Liver (tissue), 9 donors: ENCODE results near the gene CAMK1G. TPM values are rescaled to one million over a fixed set of nuclear protein-coding genes. Genes with fewer than 3 reads are reported as not detected.

Experiments used
- DNase-seq: peaks from one replicate; pipeline ENCODE4 v3.0.0-alpha.2; 2017; ENCODE audit warnings: low spot score
- H3K27ac ChIP-seq, 2 donors: one replicate each; pipeline ENCODE4 v1.7.0; 2013; ENCODE audit warnings: inconsistent platforms in 2 of 2, low read length in 2 of 2, control low read depth in 1 of 2, low read depth in 1 of 2, mild to moderate bottlenecking in 1 of 2
- H3K27me3 ChIP-seq, 4 donors: one replicate each; pipeline versions ENCODE4 v1.6.1 to v1.7.0; 2013; ENCODE audit warnings: low read length in 3 of 4, inconsistent platforms in 1 of 4, mild to moderate bottlenecking in 1 of 4, moderate library complexity in 1 of 4; ENCODE audit not compliant: control insufficient read depth in 4 of 4, insufficient read depth in 4 of 4
- H3K36me3 ChIP-seq, 4 donors: one replicate each; pipeline versions ENCODE4 v1.6.1 to v1.7.0; 2013; ENCODE audit warnings: low read length in 3 of 4, mild to moderate bottlenecking in 3 of 4, low read depth in 1 of 4, moderate library complexity in 1 of 4; ENCODE audit not compliant: control insufficient read depth in 4 of 4, insufficient read depth in 3 of 4
- H3K4me1 ChIP-seq, 4 donors: one replicate each; pipeline versions ENCODE4 v1.6.1 to v1.7.0; 2013; ENCODE audit warnings: low read length in 3 of 4, mild to moderate bottlenecking in 3 of 4, moderate library complexity in 1 of 4; ENCODE audit not compliant: control insufficient read depth in 4 of 4, insufficient read depth in 4 of 4
- H3K4me3 ChIP-seq, 3 donors: one replicate each; pipeline versions ENCODE4 v1.6.1 to v1.7.0; 2013; ENCODE audit warnings: low read length in 3 of 3, control low read depth in 1 of 3, low read depth in 1 of 3, mild to moderate bottlenecking in 1 of 3
- H3K9ac ChIP-seq, 2 donors: one replicate each; pipeline ENCODE4 v1.7.0; 2013; ENCODE audit warnings: low read length in 2 of 2, mild to moderate bottlenecking in 2 of 2, moderate library complexity in 2 of 2, control low read depth in 1 of 2, low read depth in 1 of 2
- H3K9me3 ChIP-seq, 4 donors: one replicate each; pipeline versions ENCODE4 v1.6.1 to v1.7.0; 2013; ENCODE audit warnings: low read length in 3 of 4; ENCODE audit not compliant: control insufficient read depth in 4 of 4
- FOXA1 ChIP-seq: IDR thresholded peaks from 2 replicates; pipeline ENCODE4 v1.6.1; 2016; ENCODE audit warnings: antibody characterized with exemption
- GABPA ChIP-seq, 2 donors: IDR thresholded peaks in 1 of 2; conservative IDR thresholded peaks in 1 of 2; 2 replicates each; pipeline ENCODE4 v1.6.1; 2016; ENCODE audit warnings: antibody characterized with exemption in 2 of 2, mild to moderate bottlenecking in 1 of 2, moderate library complexity in 1 of 2
- HNF4A ChIP-seq, 2 donors: conservative IDR thresholded peaks; 2 replicates each; pipeline ENCODE4 v1.6.1; 2016; ENCODE audit warnings: antibody characterized with exemption in 2 of 2, mild to moderate bottlenecking in 2 of 2
- NR2F2 ChIP-seq: IDR thresholded peaks from 2 replicates; pipeline ENCODE4 v1.6.1; 2016; ENCODE audit warnings: antibody characterized with exemption
- RAD21 ChIP-seq, 2 donors: IDR thresholded peaks; 2 replicates each; pipeline ENCODE4 v1.6.1; 2016; ENCODE audit warnings: antibody characterized with exemption in 2 of 2, mild to moderate bottlenecking in 2 of 2
- RXRA ChIP-seq, 2 donors: IDR thresholded peaks; 2 replicates each; pipeline ENCODE4 v1.6.1; 2017 to 2018; ENCODE audit warnings: antibody characterized with exemption in 2 of 2, mild to moderate bottlenecking in 1 of 2
- SP1 ChIP-seq: IDR thresholded peaks from 2 replicates; pipeline ENCODE4 v1.6.1; 2018; ENCODE audit warnings: antibody characterized with exemption, mild to moderate bottlenecking
- WGBS: extraction: QIAGEN DNeasy Blood & Tissue Kit; methylation state at CpG from one replicate; pipeline ENCODE4 v1.1.7; 2013; 5-methylcytosine and 5-hydroxymethylcytosine counted together
- polyA plus RNA-seq, 2 donors: library from polyadenylated mRNA; stranded (reverse) in 1 of 2; unstranded in 1 of 2; fragments of 200-250 nt in 1 of 2; fragments of >200 nt in 1 of 2; fragmentation: Nextera tagmentation in 1 of 2; extraction: Ambion mirVana in 1 of 2; gene quantifications; one replicate each; pipeline versions ENCODE4 v1.2.1 to v1.2.3, GENCODE V29; 2013 to 2015
- total RNA-seq, 2 donors: library from RNA; depleted of rRNA; stranded (reverse); fragments of >200 nt; gene quantifications; one replicate each; pipeline ENCODE4 v1.2.3, GENCODE V29; 2014
- TF ChIP-seq, protein P1 (sequence below): IDR thresholded peaks from 2 replicates; pipeline ENCODE4 v1.6.1; 2016; ENCODE audit warnings: antibody characterized with exemption
- TF ChIP-seq, protein P2 (sequence below): IDR thresholded peaks from 2 replicates; pipeline ENCODE4 v1.6.1; 2016; ENCODE audit warnings: antibody characterized with exemption, mild to moderate bottlenecking
- TF ChIP-seq, protein P3 (sequence below): fragments of 150-350 bp; IDR thresholded peaks from 2 replicates; pipeline ENCODE4 v1.5.1; 2017; ENCODE audit warnings: improper control_type of control experiment, low read depth, low read length; ENCODE audit not compliant: missing input control
- TF ChIP-seq, protein P4 (sequence below): IDR thresholded peaks from 2 replicates; pipeline ENCODE4 v1.6.1; 2016; ENCODE audit warnings: antibody characterized with exemption
- donor health status: healthy.
- donor health status: healthy.
- donor health status: healthy.
- donor health status: healthy.
- donor health status: healthy.

The CAMK1G gene
- total and polyA plus RNA-seq, 4 donors: 0.03 to 0.25 (median 0.14) TPM; not detected in 1

DNA sequence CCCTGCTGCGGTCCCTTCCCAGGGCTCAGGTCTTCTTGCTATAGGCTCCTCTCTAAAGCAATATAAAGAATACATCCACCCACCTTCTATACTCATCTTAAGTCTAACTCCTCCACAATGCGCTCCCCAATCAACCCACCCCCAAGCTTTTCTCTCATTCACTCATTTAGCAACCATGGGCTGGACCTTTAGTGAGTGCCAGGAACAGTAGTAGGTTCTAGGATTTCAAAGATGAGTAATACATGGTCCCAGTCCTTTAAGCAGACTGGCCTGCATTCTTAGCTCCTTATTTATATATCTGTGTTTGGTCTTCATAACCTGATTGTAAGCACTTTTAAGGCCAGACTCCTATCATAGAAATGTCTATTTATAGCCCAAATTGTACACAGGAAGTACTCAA is 5.9 kb downstream of the CAMK1G start:
- DNase-seq: no peak
- peaks cover 0 to 4% (median 2%) of the 10 kb centered on the region in 4 donors for H3K27me3 ChIP-seq
- no peak overlapping the region for H3K27ac ChIP-seq
- 95% methylated on average over 2 of the region's 2 CpGs for WGBS
- no peak overlapping the region for H3K4me3 ChIP-seq
- no peaks in the 10 kb centered on the region for H3K9me3 ChIP-seq
- TF ChIP-seq, protein P1, sequence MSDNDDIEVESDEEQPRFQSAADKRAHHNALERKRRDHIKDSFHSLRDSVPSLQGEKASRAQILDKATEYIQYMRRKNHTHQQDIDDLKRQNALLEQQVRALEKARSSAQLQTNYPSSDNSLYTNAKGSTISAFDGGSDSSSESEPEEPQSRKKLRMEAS: no peak
- TF ChIP-seq GABPA (IDR thresholded peaks at IDR 0.05 in 1 of 2, conservative IDR thresholded peaks at IDR 0.05 in 1 of 2) (no peak), RAD21 (IDR thresholded peaks at IDR 0.05) (no peak), FOXA1 (no peak), HNF4A (conservative IDR thresholded peaks at IDR 0.05) (no peak), SP1 (no peak), NR2F2 (no peak), RXRA (IDR thresholded peaks at IDR 0.05) (no peak)
- TF ChIP-seq, protein P2, sequence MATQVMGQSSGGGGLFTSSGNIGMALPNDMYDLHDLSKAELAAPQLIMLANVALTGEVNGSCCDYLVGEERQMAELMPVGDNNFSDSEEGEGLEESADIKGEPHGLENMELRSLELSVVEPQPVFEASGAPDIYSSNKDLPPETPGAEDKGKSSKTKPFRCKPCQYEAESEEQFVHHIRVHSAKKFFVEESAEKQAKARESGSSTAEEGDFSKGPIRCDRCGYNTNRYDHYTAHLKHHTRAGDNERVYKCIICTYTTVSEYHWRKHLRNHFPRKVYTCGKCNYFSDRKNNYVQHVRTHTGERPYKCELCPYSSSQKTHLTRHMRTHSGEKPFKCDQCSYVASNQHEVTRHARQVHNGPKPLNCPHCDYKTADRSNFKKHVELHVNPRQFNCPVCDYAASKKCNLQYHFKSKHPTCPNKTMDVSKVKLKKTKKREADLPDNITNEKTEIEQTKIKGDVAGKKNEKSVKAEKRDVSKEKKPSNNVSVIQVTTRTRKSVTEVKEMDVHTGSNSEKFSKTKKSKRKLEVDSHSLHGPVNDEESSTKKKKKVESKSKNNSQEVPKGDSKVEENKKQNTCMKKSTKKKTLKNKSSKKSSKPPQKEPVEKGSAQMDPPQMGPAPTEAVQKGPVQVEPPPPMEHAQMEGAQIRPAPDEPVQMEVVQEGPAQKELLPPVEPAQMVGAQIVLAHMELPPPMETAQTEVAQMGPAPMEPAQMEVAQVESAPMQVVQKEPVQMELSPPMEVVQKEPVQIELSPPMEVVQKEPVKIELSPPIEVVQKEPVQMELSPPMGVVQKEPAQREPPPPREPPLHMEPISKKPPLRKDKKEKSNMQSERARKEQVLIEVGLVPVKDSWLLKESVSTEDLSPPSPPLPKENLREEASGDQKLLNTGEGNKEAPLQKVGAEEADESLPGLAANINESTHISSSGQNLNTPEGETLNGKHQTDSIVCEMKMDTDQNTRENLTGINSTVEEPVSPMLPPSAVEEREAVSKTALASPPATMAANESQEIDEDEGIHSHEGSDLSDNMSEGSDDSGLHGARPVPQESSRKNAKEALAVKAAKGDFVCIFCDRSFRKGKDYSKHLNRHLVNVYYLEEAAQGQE: no peak
- TF ChIP-seq, protein P3, sequence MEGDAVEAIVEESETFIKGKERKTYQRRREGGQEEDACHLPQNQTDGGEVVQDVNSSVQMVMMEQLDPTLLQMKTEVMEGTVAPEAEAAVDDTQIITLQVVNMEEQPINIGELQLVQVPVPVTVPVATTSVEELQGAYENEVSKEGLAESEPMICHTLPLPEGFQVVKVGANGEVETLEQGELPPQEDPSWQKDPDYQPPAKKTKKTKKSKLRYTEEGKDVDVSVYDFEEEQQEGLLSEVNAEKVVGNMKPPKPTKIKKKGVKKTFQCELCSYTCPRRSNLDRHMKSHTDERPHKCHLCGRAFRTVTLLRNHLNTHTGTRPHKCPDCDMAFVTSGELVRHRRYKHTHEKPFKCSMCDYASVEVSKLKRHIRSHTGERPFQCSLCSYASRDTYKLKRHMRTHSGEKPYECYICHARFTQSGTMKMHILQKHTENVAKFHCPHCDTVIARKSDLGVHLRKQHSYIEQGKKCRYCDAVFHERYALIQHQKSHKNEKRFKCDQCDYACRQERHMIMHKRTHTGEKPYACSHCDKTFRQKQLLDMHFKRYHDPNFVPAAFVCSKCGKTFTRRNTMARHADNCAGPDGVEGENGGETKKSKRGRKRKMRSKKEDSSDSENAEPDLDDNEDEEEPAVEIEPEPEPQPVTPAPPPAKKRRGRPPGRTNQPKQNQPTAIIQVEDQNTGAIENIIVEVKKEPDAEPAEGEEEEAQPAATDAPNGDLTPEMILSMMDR: no peak
- TF ChIP-seq, protein P4, sequence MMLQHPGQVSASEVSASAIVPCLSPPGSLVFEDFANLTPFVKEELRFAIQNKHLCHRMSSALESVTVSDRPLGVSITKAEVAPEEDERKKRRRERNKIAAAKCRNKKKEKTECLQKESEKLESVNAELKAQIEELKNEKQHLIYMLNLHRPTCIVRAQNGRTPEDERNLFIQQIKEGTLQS: no peak
- no peaks in the 10 kb centered on the region for H3K36me3 ChIP-seq
- H3K9ac ChIP-seq: no peak overlapping the region
- H3K4me1 ChIP-seq: peaks cover 3 to 8% (median 5%) of the 10 kb centered on the region in 4 donors

DNA sequence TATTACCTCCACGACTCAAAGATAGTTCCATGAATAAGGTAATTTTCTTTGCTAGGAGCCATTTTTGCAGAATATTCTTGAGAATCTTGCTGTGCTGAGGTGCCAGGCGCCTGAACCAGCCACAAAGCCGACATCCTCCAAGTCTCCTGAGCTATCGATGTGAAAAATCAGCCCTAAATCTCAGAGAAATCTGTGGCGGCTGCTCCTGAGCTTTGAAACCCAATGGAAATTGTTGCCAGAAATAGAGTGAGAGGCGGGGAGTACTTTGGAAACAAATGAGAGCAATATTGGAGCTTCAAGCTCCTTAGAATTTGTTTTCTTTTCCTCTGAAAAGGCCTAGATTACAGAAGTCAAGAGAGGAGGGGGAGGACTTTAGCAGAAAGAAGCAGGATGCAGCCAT is 6.3 kb downstream of the CAMK1G start:
- no peak for DNase-seq
- peaks cover 3 to 8% (median 5%) of the 10 kb centered on the region in 4 donors for H3K4me1 ChIP-seq
- whole genome bisulfite sequencing: 87% methylated on average over 6 of the region's 6 CpGs
- H3K27ac ChIP-seq: no peak overlapping the region
- H3K4me3 ChIP-seq: no peak overlapping the region
- no peaks in the 10 kb centered on the region for H3K36me3 ChIP-seq
- H3K9me3 ChIP-seq: no peaks in the 10 kb centered on the region
- no peak overlapping the region for H3K9ac ChIP-seq
- no peak for TF ChIP-seq GABPA (IDR thresholded peaks at IDR 0.05 in 1 of 2, conservative IDR thresholded peaks at IDR 0.05 in 1 of 2)
- TF ChIP-seq, protein P3: no peak
- no peak for TF ChIP-seq NR2F2
- peaks cover 0 to 3% (median 0%) of the 10 kb centered on the region in 4 donors for H3K27me3 ChIP-seq
